ENCODE results near the gene ATP7A. TPM values are rescaled to one million over a fixed set of nuclear protein-coding genes. Genes with fewer than 3 reads are reported as not detected.

ATP7A gene
- total and polyA plus RNA-seq, 2 donors (not counting 3 experiments of a cell fraction or from before 2014, with no cell fraction given), result 3.1 to 8.8 TPM

DNA sequence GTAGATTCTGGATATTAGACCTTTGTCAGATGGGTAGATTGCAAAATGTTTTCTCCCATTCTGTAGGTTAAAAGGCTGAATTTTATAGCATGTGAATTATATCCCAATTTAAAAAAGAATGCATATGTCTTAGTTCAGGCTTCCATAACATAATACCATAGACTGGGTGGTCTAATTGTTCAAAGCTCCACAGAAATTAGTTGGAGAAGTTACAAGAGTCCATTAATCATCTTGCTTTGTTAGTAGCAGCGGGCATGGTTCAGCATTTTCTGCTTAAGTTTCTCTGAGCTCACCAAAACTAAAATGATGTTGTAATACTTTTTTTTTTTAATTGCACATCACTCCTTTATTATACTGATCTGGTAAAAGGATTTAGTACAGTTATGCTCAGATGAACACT lies 57.1 kb downstream of the ATP7A start:
- intact Hi-C loops (cut with micrococcal nuclease), result no loop called here
- CTCF ChIA-PET, result no interaction called here
- H3K4me1 ChIP-seq (ENCODE audit: control insufficient read depth, extremely low read depth, insufficient read depth, low read length), result peaks cover 5% of the 10 kb centered on the region
- dilution Hi-C loops (cut with MboI; ENCODE audit: extremely low pct_ligation_motif_present, low sequenced_read_pairs), result no loop called here
- no peaks in the 10 kb centered on the region for H3K27me3 ChIP-seq (ENCODE audit: control insufficient read depth in 2 of 2, insufficient read depth in 2 of 2, low read length in 2 of 2)
- no TSS peak for BruUV-seq (replicated peaks)
- no peaks in the 10 kb centered on the region for H3K36me3 ChIP-seq (ENCODE audit: control insufficient read depth in 2 of 2, extremely low read depth in 1 of 2, insufficient read depth in 2 of 2, low read length in 2 of 2)
- no peak for FAIRE-seq
- H3K27ac ChIP-seq (ENCODE audit: insufficient read depth, low read depth, low read length), result no peak overlapping the region
- DNase-seq (ENCODE audit: low read depth, low spot score), result no peak
- H3K4me2 ChIP-seq (ENCODE audit: insufficient read depth, low read length), result no peak overlapping the region
- no peak overlapping the region for H3K4me3 ChIP-seq (replicated peaks in 1 of 3; ENCODE audit: insufficient read depth in 1 of 3, low read depth in 1 of 3, low read length in 3 of 3)
- no peaks in the 10 kb centered on the region for H3K79me2 ChIP-seq (ENCODE audit: control insufficient read depth, insufficient read depth, low read length)
- H2AFZ ChIP-seq (ENCODE audit: low read depth, low read length), result no peak overlapping the region
- H3K9me1 ChIP-seq (replicated peaks; ENCODE audit: control insufficient read depth, extremely low read depth, insufficient read depth, low read length), result no peaks in the 10 kb centered on the region
- POLR2A ChIA-PET, result no interaction called here
- no peaks in the 10 kb centered on the region for H3K9me3 ChIP-seq (replicated peaks; ENCODE audit: control insufficient read depth, insufficient read depth, low read length)
- H4K20me1 ChIP-seq (replicated peaks; ENCODE audit: control insufficient read depth, extremely low read depth, insufficient read depth, low read length), result no peaks in the 10 kb centered on the region
- no peak overlapping the region for H3K9ac ChIP-seq (replicated peaks; ENCODE audit: extremely low read depth, insufficient read depth, low read length)
- TF ChIP-seq POLR2A (IDR thresholded peaks at IDR 0.05; ENCODE audit: low read depth, low read length) (no peak), MAX (IDR thresholded peaks at IDR 0.05; ENCODE audit: insufficient read depth, insufficient read length) (no peak), EZH2 (IDR thresholded peaks at IDR 0.05; ENCODE audit: borderline replicate concordance, low read depth, low read length, severe bottlenecking) (no peak), FOS (IDR thresholded peaks at IDR 0.05; ENCODE audit: borderline replicate concordance, insufficient read depth, low read length) (no peak), GATA2 (IDR thresholded peaks at IDR 0.05; ENCODE audit: insufficient read depth, insufficient read length, low read depth, low read length) (no peak), POLR2AphosphoS5 (IDR thresholded peaks at IDR 0.05; ENCODE audit: insufficient read depth, low read depth, low read length) (no peak), JUN (IDR thresholded peaks at IDR 0.05; ENCODE audit: borderline replicate concordance, insufficient read depth, insufficient read length, low read depth) (no peak), MYC (IDR thresholded peaks at IDR 0.05; ENCODE audit: low read depth, low read length) (no peak)
- TF ChIP-seq, protein P1, sequence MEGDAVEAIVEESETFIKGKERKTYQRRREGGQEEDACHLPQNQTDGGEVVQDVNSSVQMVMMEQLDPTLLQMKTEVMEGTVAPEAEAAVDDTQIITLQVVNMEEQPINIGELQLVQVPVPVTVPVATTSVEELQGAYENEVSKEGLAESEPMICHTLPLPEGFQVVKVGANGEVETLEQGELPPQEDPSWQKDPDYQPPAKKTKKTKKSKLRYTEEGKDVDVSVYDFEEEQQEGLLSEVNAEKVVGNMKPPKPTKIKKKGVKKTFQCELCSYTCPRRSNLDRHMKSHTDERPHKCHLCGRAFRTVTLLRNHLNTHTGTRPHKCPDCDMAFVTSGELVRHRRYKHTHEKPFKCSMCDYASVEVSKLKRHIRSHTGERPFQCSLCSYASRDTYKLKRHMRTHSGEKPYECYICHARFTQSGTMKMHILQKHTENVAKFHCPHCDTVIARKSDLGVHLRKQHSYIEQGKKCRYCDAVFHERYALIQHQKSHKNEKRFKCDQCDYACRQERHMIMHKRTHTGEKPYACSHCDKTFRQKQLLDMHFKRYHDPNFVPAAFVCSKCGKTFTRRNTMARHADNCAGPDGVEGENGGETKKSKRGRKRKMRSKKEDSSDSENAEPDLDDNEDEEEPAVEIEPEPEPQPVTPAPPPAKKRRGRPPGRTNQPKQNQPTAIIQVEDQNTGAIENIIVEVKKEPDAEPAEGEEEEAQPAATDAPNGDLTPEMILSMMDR (IDR thresholded peaks at IDR 0.05; ENCODE audit: extremely low read depth in 1 of 2, insufficient read depth in 1 of 2, low read depth in 1 of 2, low read length in 2 of 2), result no peak
